ENCODE results near the gene SLC35F4. TPM values are rescaled to one million over a fixed set of nuclear protein-coding genes. Genes with fewer than 3 reads are reported as not detected.

The SLC35F4 gene
- total and polyA plus RNA-seq, 10 of the 15 experiments (the other 5 are each of a cell fraction or from before 2014, with no cell fraction given) = 0.06 to 0.30 TPM; not detected in 8

GRCh38 chr14:57568554-57568953 lies 297.3 kb downstream of the SLC35F4 start:
- BruUV-seq (replicated peaks) = no TSS peak
- FAIRE-seq (no peak), DNase-seq (ENCODE audit: low read depth, low spot score) (no peak), ATAC-seq (no peak)
- Histone ChIP-seq H4K20me1 (ENCODE audit: control insufficient read depth, insufficient read depth) (no peaks in the 10 kb centered on the region), H3K27me3 (replicated peaks in 1 of 2; ENCODE audit: control insufficient read depth in 2 of 2, insufficient read depth in 2 of 2, low read length in 1 of 2) (no peaks in the 10 kb centered on the region), H3K4me3 (no peak overlapping the region), H3K27ac (ENCODE audit: control insufficient read depth, insufficient read depth) (no peak overlapping the region), H3K9ac (ENCODE audit: control insufficient read depth, insufficient read depth, low read length) (no peak overlapping the region), H3K36me3 (ENCODE audit: control insufficient read depth in 2 of 2, insufficient read depth in 2 of 2, low read length in 1 of 2) (no peaks in the 10 kb centered on the region), H3K9me3 (replicated peaks; ENCODE audit: control insufficient read depth, insufficient read depth, low read length) (no peaks in the 10 kb centered on the region), H3K79me2 (ENCODE audit: control insufficient read depth, insufficient read depth, low read length) (no peaks in the 10 kb centered on the region), H2AFZ (ENCODE audit: control insufficient read depth, low read depth, low read length) (no peak overlapping the region), H3K4me1 (ENCODE audit: control insufficient read depth, insufficient read depth, low read length) (no peaks in the 10 kb centered on the region), H3K4me2 (ENCODE audit: control insufficient read depth, insufficient read depth) (no peak overlapping the region)
- ChIA-PET SMC1A (ENCODE audit: uncharacterized antibody, unreplicated experiment) (interaction anchor here (1.8 kb wide), 1 partner anchor 8 kb away, joined by 5 read pairs; no protein-coding TSS in a partner anchor), RAD21 (ENCODE audit: unreplicated experiment) (no interaction called here), CTCF (interaction anchor here (0.5 kb wide), 1 partner anchor 34 kb away, joined by 4 read pairs; no protein-coding TSS in a partner anchor), POLR2A (no interaction called here)
- WGBS (ENCODE audit: insufficient coverage, insufficient replicate concordance, low lambda C conversion rate, missing lambda C conversion rate) = 1% methylated on average over 4 of the region's 4 CpGs
- in situ Hi-C loops (cut with MboI) (loop anchor here (5.0 kb wide), 1 partner anchor 71 kb away; no protein-coding TSS in a partner anchor), intact Hi-C loops (cut with micrococcal nuclease; ENCODE audit: unreplicated experiment) (no loop called here)
- no peak for TF ChIP-seq MEF2A (IDR thresholded peaks at IDR 0.05; ENCODE audit: insufficient read depth, low read depth, low read length)
- TF ChIP-seq, protein P1, sequence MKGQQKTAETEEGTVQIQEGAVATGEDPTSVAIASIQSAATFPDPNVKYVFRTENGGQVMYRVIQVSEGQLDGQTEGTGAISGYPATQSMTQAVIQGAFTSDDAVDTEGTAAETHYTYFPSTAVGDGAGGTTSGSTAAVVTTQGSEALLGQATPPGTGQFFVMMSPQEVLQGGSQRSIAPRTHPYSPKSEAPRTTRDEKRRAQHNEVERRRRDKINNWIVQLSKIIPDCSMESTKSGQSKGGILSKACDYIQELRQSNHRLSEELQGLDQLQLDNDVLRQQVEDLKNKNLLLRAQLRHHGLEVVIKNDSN (IDR thresholded peaks at IDR 0.05; ENCODE audit: borderline replicate concordance, extremely low read length, insufficient read depth, low read depth, low read length) = no peak
- no peak for TF ChIP-seq CTCF (IDR thresholded peaks at IDR 0.05 in 2 of 3, conservative IDR thresholded peaks at IDR 0.05 in 1 of 3; ENCODE audit: control insufficient read depth in 2 of 3, extremely low read depth in 1 of 3, insufficient read depth in 1 of 3, low read depth in 3 of 3, low read length in 3 of 3)
- TF ChIP-seq RAD51 (IDR thresholded peaks at IDR 0.05) = no peak
- TF ChIP-seq HCFC1 (IDR thresholded peaks at IDR 0.05; ENCODE audit: low read length) = no peak
- no peak for TF ChIP-seq BCL3 (IDR thresholded peaks at IDR 0.05; ENCODE audit: borderline replicate concordance, insufficient read depth, low read depth, low read length, poor library complexity, severe bottlenecking)
- no peak for TF ChIP-seq E2F8 (IDR thresholded peaks at IDR 0.05; ENCODE audit: low read depth, partially characterized antibody)
- no peak for TF ChIP-seq JUND (IDR thresholded peaks at IDR 0.05; ENCODE audit: low read depth, low read length)
